ENCODE measurements around the gene SMAGP.
A peak's percentile ranks its signal among the peaks of the same experiment; 100 is the strongest.
"Not testable (repeated sequence)": the region's sequence is repeated elsewhere in the genome, so short reads cannot be mapped to it uniquely, and the experiment has no call there.

SMAGP gene

GRCh38 chr12:51224625-51225024 is 45.6 kb downstream of the SMAGP start:
- no peak for DNase-seq (ENCODE audit: low spot score)

GRCh38 chr12:51222461-51222860 is 47.8 kb downstream of the SMAGP start:
- no peak for DNase-seq (ENCODE audit: low spot score)

GRCh38 chr12:51219857-51220256 is 50.4 kb downstream of the SMAGP start:
- not testable (repeated sequence) for DNase-seq (ENCODE audit: low spot score)

- no peak for DNase-seq (ENCODE audit: low spot score)
Observed at GRCh38 chr12:51219322-51219721, 50.9 kb downstream of the SMAGP start.

- DNase-seq (ENCODE audit: low spot score): no peak
Observed at GRCh38 chr12:51218607-51219161, 51.5 kb downstream of the SMAGP start.

- peak; percentile 94 for DNase-seq (ENCODE audit: low spot score)
Observed at GRCh38 chr12:51217968-51218606, 52.1 kb downstream of the SMAGP start, which contains the start of gene POU6F1. POU6F1 (minus strand) TSS chr12:51218062; CDS start chr12:51206836, 11,226 bp downstream.

GRCh38 chr12:51217133-51217967 is 52.9 kb downstream of the SMAGP start:
- DNase-seq (ENCODE audit: low spot score): peak; percentile 83

- no peak for DNase-seq (ENCODE audit: low spot score)
Observed at GRCh38 chr12:51216642-51217041, 53.6 kb downstream of the SMAGP start.

- DNase-seq (ENCODE audit: low spot score): no peak
Observed at GRCh38 chr12:51214895-51215294, 55.3 kb downstream of the SMAGP start.

- DNase-seq (ENCODE audit: low spot score): no peak
Observed at GRCh38 chr12:51210690-51211395, 59.4 kb downstream of the SMAGP start.

- DNase-seq (ENCODE audit: low spot score): no peak
Observed at GRCh38 chr12:51209259-51209658, 61.0 kb downstream of the SMAGP start.

- DNase-seq (ENCODE audit: low spot score): no peak
Observed at GRCh38 chr12:51208016-51208660, 62.1 kb downstream of the SMAGP start.

- no peak for DNase-seq (ENCODE audit: low spot score)
Observed at GRCh38 chr12:51205350-51205749, 64.9 kb downstream of the SMAGP start.

- DNase-seq (ENCODE audit: low spot score): no peak
Observed at GRCh38 chr12:51202718-51203117, 67.5 kb downstream of the SMAGP start.

- DNase-seq (ENCODE audit: low spot score): no peak
Observed at GRCh38 chr12:51200806-51201205, 69.4 kb downstream of the SMAGP start.

GRCh38 chr12:51200156-51200555 is 70.1 kb downstream of the SMAGP start:
- DNase-seq (ENCODE audit: low spot score): no peak

- DNase-seq (ENCODE audit: low spot score): no peak
Observed at GRCh38 chr12:51199366-51199945, 70.8 kb downstream of the SMAGP start.

- no peak for DNase-seq (ENCODE audit: low spot score)
Observed at GRCh38 chr12:51198568-51199365, 71.4 kb downstream of the SMAGP start.

GRCh38 chr12:51197736-51198567 is 72.3 kb downstream of the SMAGP start:
- no peak for DNase-seq (ENCODE audit: low spot score)

- no peak for DNase-seq (ENCODE audit: low spot score)
Observed at GRCh38 chr12:51196547-51196946, 73.7 kb downstream of the SMAGP start.

All from AG08396 (cell line).